IMR-90 (cell line): Measurements from ENCODE around the gene VPS4B. TPM values are rescaled to one million over a fixed set of nuclear protein-coding genes. Genes with fewer than 3 reads are reported as not detected.

Source experiments
- ATAC-seq: fragments of 200-7000 bp; cut with Tn5 transposase; 2 replicates; pipeline ENCODE4 v1.9.1; 2020; ENCODE audit warnings: low read depth, mild to moderate bottlenecking, moderate library complexity
- BruUV-seq: library from RNA; stranded (reverse); fragments of 400-500 nt; replicated peaks from 2 replicates; lab custom pipeline; 2021; lab: Mats Ljungman, UMichigan
- CTCF ChIA-PET: fragments of 300-600 bp; formaldehyde crosslinking; extraction: SDS; loops from one replicate; lab custom pipeline; 2021; ENCODE audit warnings: antibody characterized with exemption; lab: Yijun Ruan, JAX
- POLR2A ChIA-PET: fragments of 300-600 bp; sonication (Branson Sonifier 250); formaldehyde crosslinking; loops from one replicate; lab custom pipeline; 2022; ENCODE audit warnings: antibody characterized with exemption; ENCODE audit not compliant: unreplicated experiment; lab: Charles Lee
- DNase-seq: peaks from one replicate; pipeline ENCODE4 v3.0.0; 2013
- H2AFZ ChIP-seq: replicated peaks from 2 replicates; pipeline ENCODE3; 2013; ENCODE audit warnings: low read length, mild to moderate bottlenecking; ENCODE audit not compliant: poor library complexity
- H2AK5ac ChIP-seq: 2 replicates; pipeline ENCODE4 v1.6.1; 2013; ENCODE audit warnings: low read depth, low read length, inconsistent platforms
- H2AK9ac ChIP-seq: replicated peaks from 2 replicates; pipeline ENCODE3; 2013; ENCODE audit warnings: mild to moderate bottlenecking, low read depth, low read length, moderate library complexity; ENCODE audit not compliant: poor library complexity
- H2BK120ac ChIP-seq: 2 replicates; pipeline ENCODE4 v1.6.1; 2013; ENCODE audit warnings: low read depth, low read length, inconsistent platforms
- H2BK15ac ChIP-seq: 3 replicates; pipeline ENCODE4 v1.6.1; 2013; ENCODE audit warnings: low read depth, low read length, inconsistent platforms
- H2BK20ac ChIP-seq: 2 replicates; pipeline ENCODE4 v1.6.1; 2013; ENCODE audit warnings: low read depth, mild to moderate bottlenecking, inconsistent platforms, low read length, moderate library complexity
- H2BK5ac ChIP-seq: 2 replicates; pipeline ENCODE4 v1.6.1; 2013; ENCODE audit warnings: mild to moderate bottlenecking, low read depth, low read length, inconsistent platforms; ENCODE audit not compliant: poor library complexity, severe bottlenecking
- H3K14ac ChIP-seq: replicated peaks from 2 replicates; pipeline ENCODE4 v1.6.1; 2013; ENCODE audit warnings: low read depth, low read length, inconsistent platforms
- H3K18ac ChIP-seq: 2 replicates; pipeline ENCODE4 v1.6.1; 2013; ENCODE audit warnings: low read depth, low read length, control low read depth
- H3K23ac ChIP-seq: 2 replicates; pipeline ENCODE4 v1.6.1; 2013; ENCODE audit warnings: low read depth, low read length, inconsistent platforms
- H3K27ac ChIP-seq: 2 replicates; pipeline ENCODE4 v1.5.1; 2013; ENCODE audit warnings: mild to moderate bottlenecking, control low read depth, low read length; ENCODE audit not compliant: insufficient read depth
- H3K27me3 ChIP-seq: 2 replicates; pipeline ENCODE4 v1.6.1; 2013; ENCODE audit warnings: low read length; ENCODE audit not compliant: control insufficient read depth, insufficient read depth
- H3K36me3 ChIP-seq: 2 replicates; pipeline ENCODE4 v1.6.1; 2013; ENCODE audit warnings: low read length, mixed read lengths; ENCODE audit not compliant: control insufficient read depth, insufficient read depth
- H3K4ac ChIP-seq: 2 replicates; pipeline ENCODE4 v1.6.1; 2013; ENCODE audit warnings: low read depth, low read length, inconsistent platforms
- H3K4me1 ChIP-seq: 2 replicates; pipeline ENCODE4 v1.6.1; 2013; ENCODE audit warnings: low read length, mixed read lengths; ENCODE audit not compliant: control insufficient read depth, insufficient read depth
- H3K4me2 ChIP-seq: 2 replicates; pipeline ENCODE4 v1.6.1; 2013; ENCODE audit warnings: low read depth, mild to moderate bottlenecking, control low read depth, low read length, moderate library complexity
- H3K4me3 ChIP-seq: 2 replicates; pipeline ENCODE4 v1.5.1; 2013; ENCODE audit warnings: low read depth, mild to moderate bottlenecking, control low read depth, low read length, moderate library complexity; ENCODE audit not compliant: insufficient read depth
- H3K56ac ChIP-seq: 2 replicates; pipeline ENCODE4 v1.6.1; 2013; ENCODE audit warnings: low read length, inconsistent platforms; ENCODE audit not compliant: insufficient read depth; ENCODE audit errors: extremely low read depth
- H3K79me1 ChIP-seq, 2 experiments: 2 replicates each; pipeline ENCODE4 v1.6.1; 2013; ENCODE audit warnings: low read length in 2 of 2, inconsistent platforms in 1 of 2, low read depth in 1 of 2
- H3K9ac ChIP-seq: 2 replicates; pipeline ENCODE4 v1.6.1; 2013; ENCODE audit warnings: low read depth, low read length, control low read depth
- H3K9me1 ChIP-seq: 2 replicates; pipeline ENCODE4 v1.6.1; 2013; ENCODE audit warnings: low read length, inconsistent platforms; ENCODE audit not compliant: insufficient read depth
- H3K9me3 ChIP-seq: 2 replicates; pipeline ENCODE4 v1.6.1; 2013; ENCODE audit warnings: low read length; ENCODE audit not compliant: control insufficient read depth, insufficient read depth
- H4K20me1 ChIP-seq: 2 replicates; pipeline ENCODE4 v1.6.1; 2013; ENCODE audit warnings: low read length, inconsistent platforms; ENCODE audit not compliant: insufficient read depth
- H4K5ac ChIP-seq: 2 replicates; pipeline ENCODE4 v1.6.1; 2013; ENCODE audit warnings: mild to moderate bottlenecking, low read depth, low read length, control low read depth
- H4K8ac ChIP-seq, 2 experiments: 2 replicates each; pipeline ENCODE4 v1.6.1; 2013; ENCODE audit warnings: low read depth in 2 of 2, low read length in 2 of 2, control low read depth in 1 of 2, inconsistent platforms in 1 of 2
- H4K91ac ChIP-seq: 2 replicates; pipeline ENCODE4 v1.6.1; 2013; ENCODE audit warnings: low read depth, low read length, inconsistent platforms; ENCODE audit not compliant: insufficient read depth
- BHLHE40 ChIP-seq: fragments of 150-350 bp; IDR thresholded peaks from 2 replicates; pipeline ENCODE4 v1.6.1; 2016; ENCODE audit warnings: mild to moderate bottlenecking, low read depth, low read length
- CHD1 ChIP-seq: IDR thresholded peaks from 2 replicates; pipeline ENCODE4 v1.6.1; 2012; ENCODE audit warnings: low read depth, low read length, improper control_type of control experiment
- CTCF ChIP-seq: conservative IDR thresholded peaks from 2 replicates; pipeline ENCODE4 v1.5.1; 2012; ENCODE audit warnings: mild to moderate bottlenecking, low read depth, low read length, improper control_type of control experiment
- ELK1 ChIP-seq: fragments of 150-350 bp; IDR thresholded peaks from 2 replicates; pipeline ENCODE4 v1.6.1; 2016; ENCODE audit warnings: low read depth, mild to moderate bottlenecking, low read length, moderate library complexity, borderline replicate concordance
- FOS ChIP-seq: fragments of 150-350 bp; IDR thresholded peaks from 2 replicates; pipeline ENCODE4 v1.6.1; 2016; ENCODE audit warnings: low read depth, low read length
- MAFK ChIP-seq: IDR thresholded peaks from 2 replicates; pipeline ENCODE4 v1.6.1; 2012; ENCODE audit warnings: low read depth, low read length, improper control_type of control experiment
- MAZ ChIP-seq: IDR thresholded peaks from 2 replicates; pipeline ENCODE4 v1.6.1; 2012; ENCODE audit warnings: low read depth, mild to moderate bottlenecking, low read length, improper control_type of control experiment, moderate library complexity, borderline replicate concordance
- MXI1 ChIP-seq: IDR thresholded peaks from 2 replicates; pipeline ENCODE4 v1.6.1; 2012; ENCODE audit warnings: low read depth, mild to moderate bottlenecking, low read length, moderate library complexity, borderline replicate concordance
- POLR2A ChIP-seq: IDR thresholded peaks from 2 replicates; pipeline ENCODE4 v1.6.1; 2012; ENCODE audit warnings: mild to moderate bottlenecking, low read depth, low read length
- RAD21 ChIP-seq: IDR thresholded peaks from 2 replicates; pipeline ENCODE4 v1.6.1; 2012; ENCODE audit warnings: low read length, improper control_type of control experiment
- RCOR1 ChIP-seq: IDR thresholded peaks from 2 replicates; pipeline ENCODE4 v1.6.1; 2012; ENCODE audit warnings: mild to moderate bottlenecking, low read length, improper control_type of control experiment; ENCODE audit not compliant: insufficient replicate concordance
- RFX5 ChIP-seq: IDR thresholded peaks from 2 replicates; pipeline ENCODE4 v1.8.0; 2012; ENCODE audit warnings: low read depth, mild to moderate bottlenecking, low read length, moderate library complexity
- SMC3 ChIP-seq: fragments of 150-350 bp; IDR thresholded peaks from 2 replicates; pipeline ENCODE4 v1.6.1; 2016; ENCODE audit warnings: low read depth, mild to moderate bottlenecking, antibody characterized with exemption, low read length, moderate library complexity
- USF2 ChIP-seq: fragments of 150-350 bp; IDR thresholded peaks from 2 replicates; pipeline ENCODE4 v1.6.1; 2017; ENCODE audit warnings: mild to moderate bottlenecking, antibody characterized with exemption, low read length, low read depth
- WGBS, 2 experiments: methylation state at CpG; one replicate each; pipeline versions ENCODE4 v1.1.5 to v1.1.7; 2013; ENCODE audit warnings: missing lambda C conversion rate in 2 of 2; ENCODE audit not compliant: insufficient read length in 1 of 2; ENCODE audit errors: extremely low coverage in 2 of 2; 5-methylcytosine and 5-hydroxymethylcytosine counted together
- dilution Hi-C: fragments of 300-500 bp; cut with HindIII; formaldehyde crosslinking; loops from one replicate; pipeline ENCODE4 v1.14.3; 2018; ENCODE audit warnings: low sequenced_read_pairs; ENCODE audit not compliant: unreplicated experiment
- in situ Hi-C: fragments of 300-500 bp; cut with MboI; formaldehyde crosslinking; loops from 3 replicates; pipeline ENCODE4 v1.14.3; 2019; ENCODE audit warnings: low sequenced_read_pairs, inconsistent platforms, mixed read lengths
- intact Hi-C: fragments of 100-400 bp; cut with micrococcal nuclease; formaldehyde crosslinking; loops from 2 replicates; pipeline ENCODE4 v1.10.0; 2022
- polyA plus RNA-seq, 3 experiments: library from polyadenylated mRNA; depleted of rRNA; stranded (reverse); fragments of >200 nt; gene quantifications; 2 replicates each; pipeline ENCODE4 v1.2.3, GENCODE V29; 2012; ENCODE audit warnings: low replicate concordance in 1 of 3
- total RNA-seq: library from RNA; depleted of rRNA; stranded (reverse); fragments of >200 nt; gene quantifications from 2 replicates; pipeline ENCODE4 v1.2.3, GENCODE V29; 2012

Gene VPS4B
- total and polyA plus RNA-seq, 2 of the 4 experiments (the other 2 are of a cell fraction) = 16.2 to 31.5 TPM

GRCh38 chr18:63402246-63403162, 19.8 kb downstream of the VPS4B start:
- no peaks in the 10 kb centered on the region for H3K27me3 ChIP-seq
- no TSS peak for BruUV-seq
- H4K20me1 ChIP-seq = no peaks in the 10 kb centered on the region
- no peak overlapping the region for H3K56ac ChIP-seq
- no peak overlapping the region for H3K4ac ChIP-seq
- no peak overlapping the region for H3K9ac ChIP-seq
- dilution Hi-C loops (no loop called here), intact Hi-C loops (no loop called here), in situ Hi-C loops (no loop called here)
- no peak overlapping the region for H4K91ac ChIP-seq
- no peak overlapping the region for H4K8ac ChIP-seq
- H2BK15ac ChIP-seq = no peak overlapping the region
- TF ChIP-seq MAFK = no peak
- no peak for TF ChIP-seq POLR2A
- TF ChIP-seq MAZ = no peak
- no peak for TF ChIP-seq USF2
- TF ChIP-seq ELK1 = no peak
- TF ChIP-seq RCOR1 = no peak
- TF ChIP-seq MXI1 = no peak
- no peak for TF ChIP-seq RFX5
- no peak for TF ChIP-seq FOS
- no peak for TF ChIP-seq CHD1
- TF ChIP-seq RAD21 = no peak
- TF ChIP-seq SMC3 = no peak
- TF ChIP-seq CTCF = no peak
- no peak for TF ChIP-seq BHLHE40
- H4K5ac ChIP-seq = no peak overlapping the region
- no peak overlapping the region for H2AK9ac ChIP-seq
- WGBS, 2 experiments = 100% methylated on average over 2 of the region's 8 CpGs; no CpG with 5 or more reads in 1 of the 2 experiments
- no peak overlapping the region for H2BK20ac ChIP-seq
- no peak overlapping the region for H3K18ac ChIP-seq
- H2BK120ac ChIP-seq = no peak overlapping the region
- H2AK5ac ChIP-seq = no peak overlapping the region
- H3K4me1 ChIP-seq = no peaks in the 10 kb centered on the region
- H2AFZ ChIP-seq = no peak overlapping the region
- no peak overlapping the region for H3K27ac ChIP-seq
- H3K79me1 ChIP-seq = peaks cover 14 to 19% of the 10 kb centered on the region in 2 experiments
- ChIA-PET POLR2A (no interaction called here), CTCF (no interaction called here)
- no peaks in the 10 kb centered on the region for H3K9me1 ChIP-seq
- no peak overlapping the region for H3K4me2 ChIP-seq
- no peak overlapping the region for H3K23ac ChIP-seq
- no peaks in the 10 kb centered on the region for H3K9me3 ChIP-seq
- H3K4me3 ChIP-seq = no peak overlapping the region
- peaks cover 38% of the 10 kb centered on the region for H3K36me3 ChIP-seq
- DNase-seq (no peak), ATAC-seq (no peak)
- no peak overlapping the region for H3K14ac ChIP-seq
- H2BK5ac ChIP-seq = no peak overlapping the region
